ENCODE results near the gene SLC41A1.

DNA sequence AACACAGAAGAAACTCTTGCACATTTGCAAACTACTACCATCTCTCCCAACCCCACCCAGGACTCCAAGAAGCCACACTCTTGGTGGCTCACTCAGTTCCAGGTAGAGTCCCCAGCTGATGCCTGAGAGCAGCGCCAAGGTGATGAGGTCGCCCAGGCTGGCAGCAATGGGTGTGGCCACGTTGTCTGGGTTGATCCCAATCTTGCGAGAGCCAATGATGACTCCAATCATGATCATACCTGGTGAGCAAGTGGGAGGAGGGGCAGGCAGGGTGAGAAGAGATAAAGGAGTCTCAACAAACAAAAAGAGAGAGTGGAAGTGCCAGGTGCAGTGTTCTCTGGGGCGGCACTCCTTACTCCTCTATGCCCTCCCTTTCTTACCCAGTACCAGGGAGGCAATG lies 14.4 kb downstream of the SLC41A1 start:
- TF ChIP-seq, protein P1, sequence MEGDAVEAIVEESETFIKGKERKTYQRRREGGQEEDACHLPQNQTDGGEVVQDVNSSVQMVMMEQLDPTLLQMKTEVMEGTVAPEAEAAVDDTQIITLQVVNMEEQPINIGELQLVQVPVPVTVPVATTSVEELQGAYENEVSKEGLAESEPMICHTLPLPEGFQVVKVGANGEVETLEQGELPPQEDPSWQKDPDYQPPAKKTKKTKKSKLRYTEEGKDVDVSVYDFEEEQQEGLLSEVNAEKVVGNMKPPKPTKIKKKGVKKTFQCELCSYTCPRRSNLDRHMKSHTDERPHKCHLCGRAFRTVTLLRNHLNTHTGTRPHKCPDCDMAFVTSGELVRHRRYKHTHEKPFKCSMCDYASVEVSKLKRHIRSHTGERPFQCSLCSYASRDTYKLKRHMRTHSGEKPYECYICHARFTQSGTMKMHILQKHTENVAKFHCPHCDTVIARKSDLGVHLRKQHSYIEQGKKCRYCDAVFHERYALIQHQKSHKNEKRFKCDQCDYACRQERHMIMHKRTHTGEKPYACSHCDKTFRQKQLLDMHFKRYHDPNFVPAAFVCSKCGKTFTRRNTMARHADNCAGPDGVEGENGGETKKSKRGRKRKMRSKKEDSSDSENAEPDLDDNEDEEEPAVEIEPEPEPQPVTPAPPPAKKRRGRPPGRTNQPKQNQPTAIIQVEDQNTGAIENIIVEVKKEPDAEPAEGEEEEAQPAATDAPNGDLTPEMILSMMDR (IDR thresholded peaks at IDR 0.05): no peak
- TF ChIP-seq POLR2AphosphoS5 (IDR thresholded peaks at IDR 0.05): no peak

Measured in breast epithelium (tissue), 3 donors.